Ovary (tissue), 3 donors: ENCODE data around the gene APLN.

Source experiments
- CTCF ChIP-seq, 3 donors: fragments of 450-650 bp in 2 of 3; fragments of 200-600 bp in 1 of 3; IDR thresholded peaks; one replicate each; pipeline versions ENCODE4 v1.5.1 to v1.8.0; 2016 to 2022; ENCODE audit warnings: antibody characterized with exemption in 3 of 3, mild to moderate bottlenecking in 1 of 3
- POLR2A ChIP-seq: fragments of 450-650 bp; IDR thresholded peaks from one replicate; pipeline ENCODE4 v1.6.1; 2017; ENCODE audit warnings: antibody characterized with exemption, mild to moderate bottlenecking, moderate library complexity
- donor health status: DM: no; HTN: no; CAD: no.

GRCh38 chrX:129700536-129700935 lies 45.8 kb upstream of the APLN start:
- TF ChIP-seq POLR2A = no peak
- no peak for TF ChIP-seq CTCF (IDR thresholded peaks at IDR 0.05)
